ENCODE results near the gene C1QTNF3.

- no peak for TF ChIP-seq E2F5 (CRISPR knock-in tag; IDR thresholded peaks at IDR 0.05)
- no peak for TF ChIP-seq ATF2 (CRISPR knock-in tag; IDR thresholded peaks at IDR 0.05; ENCODE audit: borderline replicate concordance, low read depth)
- TF ChIP-seq AFF4 (CRISPR knock-in tag; IDR thresholded peaks at IDR 0.05; ENCODE audit: borderline replicate concordance): no peak
- no peak for TF ChIP-seq CTCF (IDR thresholded peaks at IDR 0.05)
- TF ChIP-seq PREB (CRISPR knock-in tag; IDR thresholded peaks at IDR 0.05; ENCODE audit: borderline replicate concordance): no peak
- no peak for TF ChIP-seq IRF1 (CRISPR knock-in tag; IDR thresholded peaks at IDR 0.05)
- TF ChIP-seq NR1H2 (CRISPR knock-in tag; IDR thresholded peaks at IDR 0.05): no peak
- no peak for TF ChIP-seq ZNF263 (CRISPR knock-in tag; IDR thresholded peaks at IDR 0.05; ENCODE audit: low read depth)
- no peak for TF ChIP-seq ETV6 (CRISPR knock-in tag; IDR thresholded peaks at IDR 0.05)
- TF ChIP-seq PRRX2 (CRISPR knock-in tag; IDR thresholded peaks at IDR 0.05): no peak
- TF ChIP-seq NR2C2 (CRISPR knock-in tag; IDR thresholded peaks at IDR 0.05): no peak
- no peak for TF ChIP-seq ZNF121 (CRISPR knock-in tag; IDR thresholded peaks at IDR 0.05)
- no peak for TF ChIP-seq USF2 (CRISPR knock-in tag; IDR thresholded peaks at IDR 0.05)
These were observed 11.0 kb downstream of the C1QTNF3 start for GRCh38 chr5:34031966-34032365.

All from WTC11 (cell line).